SK-N-MC (cell line): ENCODE results near the gene GRIK3.

Source experiments
- DNase-seq: peaks from one replicate; pipeline ENCODE4 v3.0.0-alpha.2; 2011; ENCODE audit warnings: low read depth, low spot score
- H3K27ac ChIP-seq: fragments of 200-600 bp; sonication (generic); 2 replicates; pipeline ENCODE4 v1.5.1; 2016; ENCODE audit warnings: mixed run types
- H3K36me3 ChIP-seq: fragments of 200-600 bp; sonication (generic); 2 replicates; pipeline ENCODE4 v1.6.1; 2017; ENCODE audit warnings: antibody characterized with exemption, low read length, mixed read lengths; ENCODE audit not compliant: insufficient read depth
- H3K4me3 ChIP-seq: fragments of 200-600 bp; sonication (generic); 2 replicates; pipeline ENCODE4 v1.5.1; 2016
- H3K9ac ChIP-seq: fragments of 200-600 bp; sonication (generic); 2 replicates; pipeline ENCODE4 v1.8.0; 2017; ENCODE audit warnings: mixed run types, mixed read lengths; ENCODE audit not compliant: insufficient read length
- H3K9me3 ChIP-seq: fragments of 200-600 bp; sonication (generic); 2 replicates; pipeline ENCODE4 v1.6.1; 2017; ENCODE audit warnings: low read depth, mild to moderate bottlenecking, antibody characterized with exemption, low read length, moderate library complexity, mixed read lengths
- EZH2 ChIP-seq: fragments of 200-600 bp; sonication (generic); IDR thresholded peaks from one replicate; pipeline ENCODE4 v1.6.1; 2017; ENCODE audit warnings: antibody characterized with exemption
- FOXP2 ChIP-seq: optimal IDR thresholded peaks from 2 replicates; pipeline ENCODE3; 2011; ENCODE audit warnings: mild to moderate bottlenecking, moderate library complexity; ENCODE audit not compliant: insufficient read depth; ENCODE audit errors: extremely low read length, control extremely low read depth
- POLR2AphosphoS5 ChIP-seq: IDR thresholded peaks from 2 replicates; pipeline ENCODE4 v1.6.1; 2012; ENCODE audit warnings: mild to moderate bottlenecking, low read depth, low read length, borderline replicate concordance

The GRIK3 gene

GRCh38 chr1:37012226-37012625 lies 22.1 kb downstream of the GRIK3 start:
- Histone ChIP-seq H3K4me3 (no peak overlapping the region), H3K36me3 (peaks cover 12% of the 10 kb centered on the region), H3K9ac (no peak overlapping the region), H3K9me3 (no peaks in the 10 kb centered on the region), H3K27ac (no peak overlapping the region)
- DNase-seq, result no peak
- TF ChIP-seq POLR2AphosphoS5 (no peak), FOXP2 (no peak), EZH2 (no peak)

GRCh38 chr1:37010011-37010410 lies 24.3 kb downstream of the GRIK3 start:
- Histone ChIP-seq H3K27ac (no peak overlapping the region), H3K9me3 (no peaks in the 10 kb centered on the region), H3K4me3 (no peak overlapping the region), H3K36me3 (peaks cover 13% of the 10 kb centered on the region; the same call in 1 of the 2 replicates), H3K9ac (no peak overlapping the region)
- DNase-seq, result no peak
- no peak for TF ChIP-seq FOXP2
- no peak for TF ChIP-seq POLR2AphosphoS5
- TF ChIP-seq EZH2, result no peak

- H3K36me3 ChIP-seq, result peaks cover 13% of the 10 kb centered on the region; the same call in 1 of the 2 replicates
- TF ChIP-seq EZH2 (no peak), POLR2AphosphoS5 (no peak), FOXP2 (no peak)
- no peaks in the 10 kb centered on the region for H3K9me3 ChIP-seq
Observed at GRCh38 chr1:37009521-37009920, 24.8 kb downstream of the GRIK3 start.

DNA sequence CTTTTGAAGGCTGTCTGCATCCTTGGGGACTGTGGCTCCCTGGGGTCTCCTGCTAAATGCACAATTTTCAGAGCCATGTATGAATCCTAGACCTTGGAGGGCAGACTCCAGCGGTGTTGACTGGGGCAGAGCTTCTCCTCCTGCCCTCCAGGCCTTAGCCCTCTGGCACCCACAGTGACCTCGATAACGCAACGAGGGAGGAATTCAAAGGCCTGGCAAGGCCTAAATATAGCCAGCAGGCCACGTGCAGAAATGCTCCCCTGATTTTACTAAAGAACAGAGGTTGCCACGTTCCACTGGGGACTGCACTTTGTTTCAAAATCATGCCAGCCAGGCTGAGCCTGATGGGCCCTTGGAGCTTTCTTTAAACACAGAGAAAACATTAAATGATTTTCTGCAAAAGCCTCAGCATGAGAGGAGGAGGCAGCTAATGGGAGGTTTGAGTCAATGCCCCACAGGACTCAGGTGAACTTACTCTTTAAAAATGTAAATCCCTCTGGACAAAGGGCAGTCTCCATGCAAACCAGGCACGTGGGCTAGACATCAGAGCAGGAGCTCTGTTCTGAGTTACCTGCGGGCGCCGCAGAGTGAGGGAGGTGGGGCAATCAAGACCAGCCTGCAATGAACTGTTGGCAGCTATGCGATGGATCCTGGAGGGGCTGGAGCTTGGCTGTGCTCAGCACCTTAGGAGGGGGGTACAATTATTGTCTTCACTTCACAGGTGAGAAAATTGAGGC lies 28.0 kb downstream of the GRIK3 start:
- Histone ChIP-seq H3K27ac (no peak overlapping the region), H3K4me3 (no peak overlapping the region), H3K9me3 (no peaks in the 10 kb centered on the region), H3K36me3 (peaks cover 13% of the 10 kb centered on the region; the same call in 1 of the 2 replicates), H3K9ac (no peak overlapping the region)
- DNase-seq, result no peak
- TF ChIP-seq POLR2AphosphoS5, result no peak
- TF ChIP-seq FOXP2, result no peak

More at GRCh38 chr1:37009521-37009920, 24.8 kb downstream of the GRIK3 start:
- no peak overlapping the region for H3K27ac ChIP-seq
- H3K4me3 ChIP-seq, result no peak overlapping the region
- no peak for DNase-seq
- no peak overlapping the region for H3K9ac ChIP-seq

DNA sequence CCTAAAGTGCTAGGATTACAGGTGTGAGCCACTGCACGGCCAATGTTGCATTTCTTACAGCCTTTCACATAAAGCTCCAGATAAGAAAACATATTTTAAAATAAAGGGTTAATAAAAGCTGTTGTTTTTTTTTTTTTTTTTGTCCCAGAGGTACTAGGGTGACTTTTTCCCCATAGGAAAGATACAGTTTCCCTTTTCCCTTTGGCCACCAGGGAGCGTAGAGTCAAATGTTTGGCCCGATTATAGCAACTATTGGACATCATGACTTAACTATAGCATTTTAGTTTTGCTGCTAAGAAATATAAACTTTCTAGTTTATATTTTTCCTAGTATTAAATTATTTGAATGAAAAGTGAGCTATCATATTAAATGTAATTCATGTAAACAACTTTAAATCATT lies 31.4 kb downstream of the GRIK3 start:
- Histone ChIP-seq H3K36me3 (peaks cover 20% of the 10 kb centered on the region; the same call in 1 of the 2 replicates), H3K9ac (no peak overlapping the region), H3K4me3 (no peak overlapping the region), H3K27ac (no peak overlapping the region), H3K9me3 (no peaks in the 10 kb centered on the region)
- DNase-seq, result no peak
- TF ChIP-seq POLR2AphosphoS5, result no peak
- no peak for TF ChIP-seq FOXP2
- no peak for TF ChIP-seq EZH2

- Histone ChIP-seq H3K9ac (no peak overlapping the region), H3K27ac (no peak overlapping the region), H3K4me3 (no peak overlapping the region), H3K36me3 (peaks cover 16% of the 10 kb centered on the region; the same call in 1 of the 2 replicates), H3K9me3 (no peaks in the 10 kb centered on the region)
- DNase-seq, result no peak
- TF ChIP-seq POLR2AphosphoS5 (no peak), EZH2 (no peak), FOXP2 (no peak)
Observed at GRCh38 chr1:37001703-37002102, 32.6 kb downstream of the GRIK3 start.

- no peak for DNase-seq
- Histone ChIP-seq H3K36me3 (peaks cover 17% of the 10 kb centered on the region; the same call in 1 of the 2 replicates), H3K9ac (no peak overlapping the region), H3K4me3 (no peak overlapping the region), H3K9me3 (no peaks in the 10 kb centered on the region), H3K27ac (no peak overlapping the region)
- TF ChIP-seq FOXP2 (no peak), POLR2AphosphoS5 (no peak), EZH2 (no peak)
Observed at GRCh38 chr1:36996106-36996505, 38.2 kb downstream of the GRIK3 start.

- no peak overlapping the region for H3K4me3 ChIP-seq
- no peak overlapping the region for H3K9ac ChIP-seq
- TF ChIP-seq EZH2 (no peak), FOXP2 (no peak), POLR2AphosphoS5 (no peak)
- H3K9me3 ChIP-seq, result no peaks in the 10 kb centered on the region
- H3K27ac ChIP-seq, result no peak overlapping the region
- H3K36me3 ChIP-seq, result peaks cover 17% of the 10 kb centered on the region; the same call in 1 of the 2 replicates
- DNase-seq, result no peak
Observed at GRCh38 chr1:36994868-36995267, 39.4 kb downstream of the GRIK3 start.

GRCh38 chr1:36994294-36994693 lies 40.0 kb downstream of the GRIK3 start:
- Histone ChIP-seq H3K36me3 (peaks cover 17% of the 10 kb centered on the region; the same call in 1 of the 2 replicates), H3K9me3 (no peaks in the 10 kb centered on the region), H3K27ac (no peak overlapping the region), H3K9ac (no peak overlapping the region), H3K4me3 (no peak overlapping the region)
- TF ChIP-seq POLR2AphosphoS5, result no peak
- no peak for DNase-seq
